ENCODE measurements around the gene PSMB7. TPM values are rescaled to one million over a fixed set of nuclear protein-coding genes. Genes with fewer than 3 reads are reported as not detected.

Gene PSMB7
- total and polyA plus RNA-seq, 2 donors (not counting 1 experiment from before 2014, with no cell fraction given): 69.5 to 73.1 TPM

DNA sequence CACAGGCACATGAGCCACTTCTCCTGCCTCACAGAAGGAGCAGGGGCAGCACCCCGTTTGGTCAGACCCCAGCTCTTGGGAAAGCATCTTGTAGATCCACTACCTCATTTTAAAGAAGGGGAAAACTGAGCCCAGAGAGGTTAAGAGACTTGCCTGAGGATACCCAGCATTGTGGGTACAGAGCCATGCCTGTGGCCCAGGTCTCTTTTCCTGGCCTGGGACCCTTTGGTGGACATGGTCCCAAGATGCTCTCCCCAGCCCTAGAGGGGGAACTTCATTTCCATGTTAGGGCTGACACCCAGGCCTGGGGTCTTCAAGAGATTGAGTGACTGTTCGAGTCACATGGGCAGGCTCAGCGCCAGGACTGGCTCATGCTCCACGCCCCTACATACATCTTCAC, 93.3 kb downstream of the PSMB7 start:
- Histone ChIP-seq H3K9me3 (ENCODE audit: control extremely low read depth in 1 of 3, control insufficient read depth in 2 of 3, insufficient read depth in 1 of 3, low read length in 2 of 3) (no peaks in the 10 kb centered on the region), H3K27ac (ENCODE audit: low read length in 2 of 2) (no peak overlapping the region), H2AFZ (ENCODE audit: insufficient read depth, low read depth, low read length, poor library complexity, severe bottlenecking) (no peak overlapping the region), H3K27me3 (replicated peaks in 1 of 4; ENCODE audit: control extremely low read depth in 1 of 4, control insufficient read depth in 3 of 4, insufficient read depth in 4 of 4, low read length in 3 of 4) (no peaks in the 10 kb centered on the region), H3K4me1 (ENCODE audit: control insufficient read depth in 2 of 2, insufficient read depth in 2 of 2, low read length in 2 of 2) (peaks cover 0 to 27% of the 10 kb centered on the region in 2 donors), H3K36me3 (replicated peaks in 1 of 2; ENCODE audit: control extremely low read depth in 1 of 2, control insufficient read depth in 1 of 2, extremely low read depth in 1 of 2, insufficient read depth in 2 of 2, low read length in 1 of 2) (peaks cover 0 to 34% of the 10 kb centered on the region in 2 experiments), H3K4me2 (replicated peaks; ENCODE audit: low read depth, low read length, poor library complexity, severe bottlenecking) (no peak overlapping the region), H3K79me2 (ENCODE audit: control insufficient read depth, insufficient read depth, low read length) (peaks cover 23% of the 10 kb centered on the region), H4K20me1 (ENCODE audit: control insufficient read depth, insufficient read depth, low read length, poor library complexity, severe bottlenecking) (peaks cover 9% of the 10 kb centered on the region), H3K9ac (ENCODE audit: low read length) (no peak overlapping the region), H3K4me3 (ENCODE audit: control extremely low read depth in 1 of 5, extremely low read depth in 1 of 5, insufficient read depth in 1 of 5, low read depth in 2 of 5, low read length in 4 of 5) (no peak overlapping the region)
- Mint-ChIP-seq H3K4me1 (peaks cover 40% of the 10 kb centered on the region), H3K4me3 (no peak overlapping the region), H3K27me3 (no peaks in the 10 kb centered on the region), H3K27ac (no peak overlapping the region), H3K9me3 (ENCODE audit: insufficient read depth) (no peaks in the 10 kb centered on the region)
- ChIA-PET POLR2A (interaction anchor here (0.7 kb wide), 1 partner anchor 107 kb away, joined by 3 read pairs; no protein-coding TSS in a partner anchor), CTCF (interaction anchor here (1.0 to 5.8 kb wide), 4 partner anchors 31 to 195 kb away, joined by 3 to 59 read pairs (median 3); no protein-coding TSS in a partner anchor)
- ATAC-seq (ENCODE audit: low read depth) (no peak), DNase-seq (no peak)
- TF ChIP-seq, protein P1, sequence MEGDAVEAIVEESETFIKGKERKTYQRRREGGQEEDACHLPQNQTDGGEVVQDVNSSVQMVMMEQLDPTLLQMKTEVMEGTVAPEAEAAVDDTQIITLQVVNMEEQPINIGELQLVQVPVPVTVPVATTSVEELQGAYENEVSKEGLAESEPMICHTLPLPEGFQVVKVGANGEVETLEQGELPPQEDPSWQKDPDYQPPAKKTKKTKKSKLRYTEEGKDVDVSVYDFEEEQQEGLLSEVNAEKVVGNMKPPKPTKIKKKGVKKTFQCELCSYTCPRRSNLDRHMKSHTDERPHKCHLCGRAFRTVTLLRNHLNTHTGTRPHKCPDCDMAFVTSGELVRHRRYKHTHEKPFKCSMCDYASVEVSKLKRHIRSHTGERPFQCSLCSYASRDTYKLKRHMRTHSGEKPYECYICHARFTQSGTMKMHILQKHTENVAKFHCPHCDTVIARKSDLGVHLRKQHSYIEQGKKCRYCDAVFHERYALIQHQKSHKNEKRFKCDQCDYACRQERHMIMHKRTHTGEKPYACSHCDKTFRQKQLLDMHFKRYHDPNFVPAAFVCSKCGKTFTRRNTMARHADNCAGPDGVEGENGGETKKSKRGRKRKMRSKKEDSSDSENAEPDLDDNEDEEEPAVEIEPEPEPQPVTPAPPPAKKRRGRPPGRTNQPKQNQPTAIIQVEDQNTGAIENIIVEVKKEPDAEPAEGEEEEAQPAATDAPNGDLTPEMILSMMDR (IDR thresholded peaks at IDR 0.05): no peak
- no peak for TF ChIP-seq EZH2 (IDR thresholded peaks at IDR 0.05; ENCODE audit: borderline replicate concordance, insufficient read depth, low read depth, low read length, poor library complexity, severe bottlenecking)
- WGBS (ENCODE audit: insufficient coverage): 93% methylated on average over 4 of the region's 4 CpGs
- intact Hi-C loops (cut with micrococcal nuclease): no loop called here

DNA sequence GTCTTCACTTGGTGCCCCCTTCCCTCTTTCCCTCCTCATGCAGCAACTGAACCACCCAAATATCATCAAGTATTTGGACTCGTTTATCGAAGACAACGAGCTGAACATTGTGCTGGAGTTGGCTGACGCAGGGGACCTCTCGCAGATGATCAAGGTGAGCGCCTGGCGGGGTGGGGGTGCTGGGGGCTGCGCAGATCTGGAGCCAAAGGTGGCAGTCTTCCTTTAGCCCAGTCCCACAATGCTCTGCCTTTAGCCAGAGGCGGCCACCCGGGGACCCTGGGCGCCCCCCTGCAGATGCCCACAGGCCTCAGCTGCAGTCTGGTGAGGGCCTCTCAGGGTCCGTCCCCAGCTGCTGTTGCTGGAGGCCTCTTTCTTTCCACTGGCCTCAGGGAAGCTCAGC, 93.8 kb downstream of the PSMB7 start:
- 96% methylated on average over 12 of the region's 12 CpGs for WGBS (ENCODE audit: insufficient coverage)

More for the DNA sequence above, 93.8 kb downstream of the PSMB7 start:
- peaks cover 0 to 27% of the 10 kb centered on the region in 2 donors for H3K4me1 ChIP-seq (ENCODE audit: control insufficient read depth in 2 of 2, insufficient read depth in 2 of 2, low read length in 2 of 2)
- Mint-ChIP-seq H3K27ac (no peak overlapping the region), H3K9me3 (ENCODE audit: insufficient read depth) (no peaks in the 10 kb centered on the region), H3K4me3 (no peak overlapping the region), H3K4me1 (peaks cover 40% of the 10 kb centered on the region), H3K27me3 (no peaks in the 10 kb centered on the region)
- DNase-seq (no peak), ATAC-seq (ENCODE audit: low read depth) (no peak)
- intact Hi-C loops (cut with micrococcal nuclease): no loop called here
- H3K9ac ChIP-seq (ENCODE audit: low read length): no peak overlapping the region
- peaks cover 23% of the 10 kb centered on the region for H3K79me2 ChIP-seq (ENCODE audit: control insufficient read depth, insufficient read depth, low read length)
- peaks cover 0 to 30% of the 10 kb centered on the region in 2 experiments for H3K36me3 ChIP-seq (replicated peaks in 1 of 2; ENCODE audit: control extremely low read depth in 1 of 2, control insufficient read depth in 1 of 2, extremely low read depth in 1 of 2, insufficient read depth in 2 of 2, low read length in 1 of 2)
- H3K4me2 ChIP-seq (replicated peaks; ENCODE audit: low read depth, low read length, poor library complexity, severe bottlenecking): no peak overlapping the region
- H2AFZ ChIP-seq (ENCODE audit: insufficient read depth, low read depth, low read length, poor library complexity, severe bottlenecking): no peak overlapping the region
- H3K4me3 ChIP-seq (ENCODE audit: control extremely low read depth in 1 of 5, extremely low read depth in 1 of 5, insufficient read depth in 1 of 5, low read depth in 2 of 5, low read length in 4 of 5): no peak overlapping the region
- H4K20me1 ChIP-seq (ENCODE audit: control insufficient read depth, insufficient read depth, low read length, poor library complexity, severe bottlenecking): peaks cover 9% of the 10 kb centered on the region
- ChIA-PET POLR2A (interaction anchor here (0.7 kb wide), 1 partner anchor 106 kb away, joined by 3 read pairs; no protein-coding TSS in a partner anchor), CTCF (interaction anchor here (5.8 kb wide), 1 partner anchor 194 kb away, joined by 59 read pairs; no protein-coding TSS in a partner anchor)
- H3K27me3 ChIP-seq (replicated peaks in 1 of 4; ENCODE audit: control extremely low read depth in 1 of 4, control insufficient read depth in 3 of 4, insufficient read depth in 4 of 4, low read length in 3 of 4): no peaks in the 10 kb centered on the region
- no peak for TF ChIP-seq EZH2 (IDR thresholded peaks at IDR 0.05; ENCODE audit: borderline replicate concordance, insufficient read depth, low read depth, low read length, poor library complexity, severe bottlenecking)
- TF ChIP-seq, protein P1 (IDR thresholded peaks at IDR 0.05): no peak
- no peak overlapping the region for H3K27ac ChIP-seq (ENCODE audit: low read length in 2 of 2)
- no peaks in the 10 kb centered on the region for H3K9me3 ChIP-seq (ENCODE audit: control extremely low read depth in 1 of 3, control insufficient read depth in 2 of 3, insufficient read depth in 1 of 3, low read length in 2 of 3)

Data from B cell (primary cell).